ENCODE results near the gene MYO1E. TPM values are rescaled to one million over a fixed set of nuclear protein-coding genes. Genes with fewer than 3 reads are reported as not detected.

The MYO1E gene
- total RNA-seq, 4 donors from 2014 or later, result 131 to 388 (median 345) TPM

DNA sequence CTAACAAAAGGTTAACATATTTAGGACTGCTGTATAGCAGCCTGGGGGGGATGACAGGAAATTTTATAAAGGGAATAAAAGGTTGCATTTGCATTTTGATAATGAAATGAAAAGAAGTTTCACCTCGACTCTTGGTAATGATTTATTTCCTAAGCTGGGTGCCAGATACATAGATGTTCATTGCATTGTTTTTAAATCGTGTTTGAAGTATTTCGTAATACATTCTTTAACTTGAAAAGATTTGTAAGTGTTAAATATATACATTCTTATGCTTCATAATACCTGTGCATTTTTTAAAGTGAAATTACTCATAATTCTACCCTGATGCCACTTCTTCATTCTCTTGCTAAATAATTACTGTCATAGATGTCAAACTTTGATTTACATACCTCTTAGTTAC lies 143.2 kb downstream of the MYO1E start:
- Histone ChIP-seq H3K4me1 (peaks cover 0 to 4% (median 1%) of the 10 kb centered on the region in 4 donors), H3K36me3 (peaks cover 0 to 8% (median 0%) of the 10 kb centered on the region in 4 donors), H3K27me3 (no peaks in the 10 kb centered on the region), H3K9me3 (no peaks in the 10 kb centered on the region), H3K4me3 (no peak overlapping the region), H3K27ac (no peak overlapping the region)
- intact Hi-C loops (cut with DNase I; ENCODE audit: low total_unique reads) (no loop called here), in situ Hi-C loops (cut with MboI; ENCODE audit: low pct_ligation_motif_present in 1 of 4, low pct_unique_long_range_greater_than_20kb in 1 of 4, low sequenced_read_pairs in 3 of 4) (no loop called here)
- DNase-seq, result no peak
- TF ChIP-seq, protein P1, sequence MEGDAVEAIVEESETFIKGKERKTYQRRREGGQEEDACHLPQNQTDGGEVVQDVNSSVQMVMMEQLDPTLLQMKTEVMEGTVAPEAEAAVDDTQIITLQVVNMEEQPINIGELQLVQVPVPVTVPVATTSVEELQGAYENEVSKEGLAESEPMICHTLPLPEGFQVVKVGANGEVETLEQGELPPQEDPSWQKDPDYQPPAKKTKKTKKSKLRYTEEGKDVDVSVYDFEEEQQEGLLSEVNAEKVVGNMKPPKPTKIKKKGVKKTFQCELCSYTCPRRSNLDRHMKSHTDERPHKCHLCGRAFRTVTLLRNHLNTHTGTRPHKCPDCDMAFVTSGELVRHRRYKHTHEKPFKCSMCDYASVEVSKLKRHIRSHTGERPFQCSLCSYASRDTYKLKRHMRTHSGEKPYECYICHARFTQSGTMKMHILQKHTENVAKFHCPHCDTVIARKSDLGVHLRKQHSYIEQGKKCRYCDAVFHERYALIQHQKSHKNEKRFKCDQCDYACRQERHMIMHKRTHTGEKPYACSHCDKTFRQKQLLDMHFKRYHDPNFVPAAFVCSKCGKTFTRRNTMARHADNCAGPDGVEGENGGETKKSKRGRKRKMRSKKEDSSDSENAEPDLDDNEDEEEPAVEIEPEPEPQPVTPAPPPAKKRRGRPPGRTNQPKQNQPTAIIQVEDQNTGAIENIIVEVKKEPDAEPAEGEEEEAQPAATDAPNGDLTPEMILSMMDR (IDR thresholded peaks at IDR 0.05), result no peak
- TF ChIP-seq POLR2AphosphoS5 (IDR thresholded peaks at IDR 0.05) (no peak), POLR2A (IDR thresholded peaks at IDR 0.05) (no peak), EP300 (IDR thresholded peaks at IDR 0.05; ENCODE audit: low read depth) (no peak)
- WGBS, 2 donors (ENCODE audit: low coverage in 1 of 2), result 80 to 81% methylated on average over 3 of the region's 3 CpGs

DNA sequence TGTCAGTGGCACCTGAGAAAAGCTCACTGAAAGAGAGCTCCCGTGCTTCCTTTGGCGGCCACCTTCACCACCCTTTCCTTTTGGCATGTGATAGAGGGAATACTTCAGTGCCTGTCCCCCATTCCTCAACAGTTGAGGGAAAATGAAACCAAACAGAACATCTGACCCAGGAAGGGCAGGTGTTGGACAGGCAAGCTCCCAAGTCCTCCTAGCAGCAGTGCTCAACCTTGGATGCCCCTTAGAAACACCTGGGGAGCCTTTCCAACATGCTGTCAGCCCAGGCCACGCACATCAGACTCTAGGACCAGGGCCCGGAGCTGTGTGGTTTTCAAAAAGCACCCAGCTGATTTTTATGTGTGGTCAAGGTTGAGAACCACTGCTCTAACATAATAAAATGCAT lies 143.7 kb downstream of the MYO1E start:
- H3K36me3 ChIP-seq, result peaks cover 0 to 8% (median 0%) of the 10 kb centered on the region in 4 donors
- peaks cover 0 to 4% (median 1%) of the 10 kb centered on the region in 4 donors for H3K4me1 ChIP-seq
- H3K4me3 ChIP-seq, result no peak overlapping the region
- no peak for DNase-seq
- TF ChIP-seq EP300 (IDR thresholded peaks at IDR 0.05; ENCODE audit: low read depth), result no peak
- TF ChIP-seq POLR2A (IDR thresholded peaks at IDR 0.05), result no peak
- no peak for TF ChIP-seq POLR2AphosphoS5 (IDR thresholded peaks at IDR 0.05)
- TF ChIP-seq, protein P1 (IDR thresholded peaks at IDR 0.05), result no peak
- no peaks in the 10 kb centered on the region for H3K9me3 ChIP-seq
- intact Hi-C loops (cut with DNase I; ENCODE audit: low total_unique reads) (no loop called here), in situ Hi-C loops (cut with MboI; ENCODE audit: low pct_ligation_motif_present in 1 of 4, low pct_unique_long_range_greater_than_20kb in 1 of 4, low sequenced_read_pairs in 3 of 4) (no loop called here)
- H3K27ac ChIP-seq, result no peak overlapping the region
- WGBS, 2 donors (ENCODE audit: low coverage in 1 of 2), result 89% methylated on average over 4 of the region's 4 CpGs; no CpG with 5 or more reads in 1 of the 2 donors
- H3K27me3 ChIP-seq, result no peaks in the 10 kb centered on the region

DNA sequence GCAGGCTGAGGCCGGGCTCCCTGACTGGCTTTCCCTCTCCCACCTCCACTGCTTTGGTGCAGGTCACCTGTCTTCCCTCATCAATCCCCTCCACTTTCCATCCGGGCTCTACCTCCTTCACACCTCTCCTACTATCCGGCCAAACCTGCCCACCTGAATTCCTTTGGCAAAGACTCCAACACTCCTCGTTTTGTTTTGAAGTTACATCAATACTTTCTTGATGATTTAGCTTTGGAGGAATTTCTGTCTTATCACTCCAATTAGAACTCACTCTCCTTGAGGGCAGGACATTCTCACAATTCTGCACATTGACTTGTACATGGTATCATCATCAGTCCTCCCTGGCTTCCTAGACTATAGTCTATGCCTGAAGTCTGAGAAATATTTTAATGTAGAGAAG lies 145.7 kb downstream of the MYO1E start:
- in situ Hi-C loops (cut with MboI; ENCODE audit: low pct_ligation_motif_present in 1 of 4, low pct_unique_long_range_greater_than_20kb in 1 of 4, low sequenced_read_pairs in 3 of 4), result no loop called here
- Histone ChIP-seq H3K27ac (no peak overlapping the region), H3K4me3 (no peak overlapping the region), H3K36me3 (peaks cover 0 to 8% (median 0%) of the 10 kb centered on the region in 4 donors), H3K9me3 (no peaks in the 10 kb centered on the region), H3K4me1 (peaks cover 0 to 7% (median 1%) of the 10 kb centered on the region in 4 donors), H3K27me3 (no peaks in the 10 kb centered on the region)
- intact Hi-C loops (cut with DNase I; ENCODE audit: low total_unique reads), result no loop called here
- no peak for DNase-seq
- 85 to 96% methylated on average over 3 to 4 of the region's 4 CpGs for WGBS, 2 donors (ENCODE audit: low coverage in 1 of 2)
- TF ChIP-seq POLR2AphosphoS5 (IDR thresholded peaks at IDR 0.05), result no peak
- TF ChIP-seq EP300 (IDR thresholded peaks at IDR 0.05; ENCODE audit: low read depth), result no peak
- TF ChIP-seq POLR2A (IDR thresholded peaks at IDR 0.05), result no peak
- TF ChIP-seq, protein P1 (IDR thresholded peaks at IDR 0.05), result no peak

DNA sequence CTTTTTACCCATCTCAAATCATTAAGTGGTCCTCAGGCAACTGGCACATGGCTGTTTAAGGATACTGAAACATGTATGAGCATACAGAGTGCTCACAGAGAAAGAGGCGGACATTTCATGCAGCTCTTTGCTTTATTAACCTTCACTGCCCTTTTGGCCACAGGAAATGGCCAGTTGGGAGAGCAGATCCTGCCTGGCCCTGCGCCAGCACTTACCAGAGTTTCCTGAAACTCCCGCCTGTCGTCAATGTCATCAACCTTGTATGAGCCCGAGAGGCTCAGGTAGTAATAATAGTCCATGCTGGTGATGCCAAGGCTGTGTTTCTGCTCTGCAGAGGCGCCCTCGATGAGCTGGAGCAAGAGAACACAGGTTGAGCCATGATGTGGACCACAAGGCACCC lies 148.2 kb downstream of the MYO1E start:
- Histone ChIP-seq H3K27me3 (no peaks in the 10 kb centered on the region), H3K4me3 (no peak overlapping the region), H3K4me1 (peaks cover 0 to 7% (median 2%) of the 10 kb centered on the region in 4 donors), H3K9me3 (no peaks in the 10 kb centered on the region), H3K27ac (no peak overlapping the region), H3K36me3 (peaks cover 0 to 8% (median 0%) of the 10 kb centered on the region in 4 donors)
- peak; percentile 22 for DNase-seq
- 80 to 87% methylated on average over 3 to 7 of the region's 7 CpGs for WGBS, 2 donors (ENCODE audit: low coverage in 1 of 2)
- in situ Hi-C loops (cut with MboI; ENCODE audit: low pct_ligation_motif_present in 1 of 4, low pct_unique_long_range_greater_than_20kb in 1 of 4, low sequenced_read_pairs in 3 of 4), result loop anchor here in 1 of 4 donors (25.0 kb wide), 1 partner anchor 412 kb away; no protein-coding TSS in a partner anchor
- TF ChIP-seq EP300 (IDR thresholded peaks at IDR 0.05; ENCODE audit: low read depth) (no peak), POLR2AphosphoS5 (IDR thresholded peaks at IDR 0.05) (no peak), POLR2A (IDR thresholded peaks at IDR 0.05) (no peak)
- TF ChIP-seq, protein P1 (IDR thresholded peaks at IDR 0.05), result no peak
- intact Hi-C loops (cut with DNase I; ENCODE audit: low total_unique reads), result no loop called here

All from transverse colon (tissue), 4 donors.